Activated T-helper 17 cell treated with anti-CD3 and anti-CD28 coated beads, Interleukin-2, amount 50 U/mL, for 72 hours (primary cell): Measurements from ENCODE around the gene INPP1. TPM values are rescaled to one million over a fixed set of nuclear protein-coding genes. Genes with fewer than 3 reads are reported as not detected.
A peak's percentile ranks its signal among the peaks of the same experiment; 100 is the strongest.
"Not testable (repeated sequence)": the region's sequence is repeated elsewhere in the genome, so short reads cannot be mapped to it uniquely, and the experiment has no call there.

Source experiments
- ATAC-seq: fragments of 150-1000 bp; cut with Tn5 transposase; replicated peaks from 2 replicates; pipeline ENCODE4 v1.10.0; 2021; ENCODE audit warnings: mild to moderate bottlenecking, moderate library complexity
- H3K27ac Mint-ChIP-seq: one replicate; pipeline ENCODE4 v1.8.0; 2022; ENCODE audit warnings: mixed read lengths
- H3K27me3 Mint-ChIP-seq: one replicate; pipeline ENCODE4 v1.8.0; 2022; ENCODE audit warnings: mixed read lengths
- H3K36me3 Mint-ChIP-seq: one replicate; pipeline ENCODE4 v1.8.0; 2022; ENCODE audit warnings: low read depth, mild to moderate bottlenecking, mixed read lengths
- H3K4me1 Mint-ChIP-seq: one replicate; pipeline ENCODE4 v1.8.0; 2022; ENCODE audit warnings: mixed read lengths
- H3K4me3 Mint-ChIP-seq: one replicate; pipeline ENCODE4 v1.8.0; 2022; ENCODE audit warnings: mild to moderate bottlenecking, mixed read lengths
- H3K9me3 Mint-ChIP-seq: one replicate; pipeline ENCODE4 v1.8.0; 2022; ENCODE audit warnings: mixed read lengths
- total RNA-seq, 2 donors: library from RNA; stranded (reverse); gene quantifications; one replicate each; pipeline ENCODE4 v1.2.3, GENCODE V29; 2022

Gene INPP1
- total RNA-seq, 2 donors from 2014 or later = 13.2 to 15.5 TPM

- Mint-ChIP-seq H3K4me3 (no peak overlapping the region), H3K36me3 (no peaks in the 10 kb centered on the region), H3K27me3 (no peaks in the 10 kb centered on the region), H3K4me1 (no peaks in the 10 kb centered on the region), H3K9me3 (no peaks in the 10 kb centered on the region), H3K27ac (no peak overlapping the region)
- no peak for ATAC-seq
Measured at GRCh38 chr2:190340369-190340768, 3.0 kb upstream of the INPP1 start.

GRCh38 chr2:190342611-190343010 is 778 bp upstream of the INPP1 start:
- H3K4me3 Mint-ChIP-seq = peak overlapping the region; percentile 93
- no peaks in the 10 kb centered on the region for H3K9me3 Mint-ChIP-seq
- no peaks in the 10 kb centered on the region for H3K4me1 Mint-ChIP-seq
- H3K27me3 Mint-ChIP-seq = no peaks in the 10 kb centered on the region
- H3K27ac Mint-ChIP-seq = no peak overlapping the region
- no peak for ATAC-seq
- H3K36me3 Mint-ChIP-seq = no peaks in the 10 kb centered on the region

GRCh38 chr2:190343089-190343535 is 277 bp upstream of the INPP1 start:
- H3K4me3 Mint-ChIP-seq = peak overlapping the region; percentile 93
- ATAC-seq = no peak
- no peaks in the 10 kb centered on the region for H3K36me3 Mint-ChIP-seq
- H3K27ac Mint-ChIP-seq = peak overlapping the region; percentile 57
- H3K9me3 Mint-ChIP-seq = no peaks in the 10 kb centered on the region
- H3K27me3 Mint-ChIP-seq = no peaks in the 10 kb centered on the region
- H3K4me1 Mint-ChIP-seq = no peaks in the 10 kb centered on the region

- Mint-ChIP-seq H3K9me3 (no peaks in the 10 kb centered on the region), H3K36me3 (no peaks in the 10 kb centered on the region), H3K27ac (peak overlapping the region; percentile 82), H3K4me3 (peak overlapping the region; percentile 93), H3K27me3 (no peaks in the 10 kb centered on the region), H3K4me1 (peaks cover 4% of the 10 kb centered on the region)
- ATAC-seq = peak; percentile 70
Measured at GRCh38 chr2:190344276-190344827, 963 bp downstream of the INPP1 start.

- no peak overlapping the region for H3K4me3 Mint-ChIP-seq
- no peak overlapping the region for H3K27ac Mint-ChIP-seq
- no peaks in the 10 kb centered on the region for H3K36me3 Mint-ChIP-seq
- H3K9me3 Mint-ChIP-seq = no peaks in the 10 kb centered on the region
- H3K4me1 Mint-ChIP-seq = peaks cover 10% of the 10 kb centered on the region
- H3K27me3 Mint-ChIP-seq = no peaks in the 10 kb centered on the region
- ATAC-seq = no peak
Measured at GRCh38 chr2:190350371-190350770, 7.0 kb downstream of the INPP1 start.

- no peak overlapping the region for H3K27ac Mint-ChIP-seq
- no peaks in the 10 kb centered on the region for H3K27me3 Mint-ChIP-seq
- no peaks in the 10 kb centered on the region for H3K9me3 Mint-ChIP-seq
- no peak overlapping the region for H3K4me3 Mint-ChIP-seq
- no peak for ATAC-seq
- no peaks in the 10 kb centered on the region for H3K36me3 Mint-ChIP-seq
- peaks cover 10% of the 10 kb centered on the region for H3K4me1 Mint-ChIP-seq
Measured at GRCh38 chr2:190351955-190352354, 8.6 kb downstream of the INPP1 start.

GRCh38 chr2:190352668-190353536 is 9.5 kb downstream of the INPP1 start:
- peak; percentile 61 for ATAC-seq
- H3K27ac Mint-ChIP-seq = peak overlapping the region; percentile 60
- peaks cover 10% of the 10 kb centered on the region for H3K4me1 Mint-ChIP-seq
- no peaks in the 10 kb centered on the region for H3K9me3 Mint-ChIP-seq
- H3K36me3 Mint-ChIP-seq = no peaks in the 10 kb centered on the region
- no peaks in the 10 kb centered on the region for H3K27me3 Mint-ChIP-seq
- peak overlapping the region; percentile 13 for H3K4me3 Mint-ChIP-seq

- no peaks in the 10 kb centered on the region for H3K36me3 Mint-ChIP-seq
- no peaks in the 10 kb centered on the region for H3K9me3 Mint-ChIP-seq
- no peaks in the 10 kb centered on the region for H3K27me3 Mint-ChIP-seq
- H3K4me1 Mint-ChIP-seq = peaks cover 7% of the 10 kb centered on the region
- no peak for ATAC-seq
- H3K4me3 Mint-ChIP-seq = peak overlapping the region; percentile 13
- peak overlapping the region; percentile 60 for H3K27ac Mint-ChIP-seq
Measured at GRCh38 chr2:190353537-190353899, 10.1 kb downstream of the INPP1 start.

GRCh38 chr2:190354003-190354690 is 10.8 kb downstream of the INPP1 start:
- Mint-ChIP-seq H3K4me1 (peaks cover 5% of the 10 kb centered on the region), H3K36me3 (no peaks in the 10 kb centered on the region), H3K9me3 (no peaks in the 10 kb centered on the region), H3K4me3 (no peak overlapping the region), H3K27me3 (no peaks in the 10 kb centered on the region), H3K27ac (no peak overlapping the region)
- no peak for ATAC-seq

- Mint-ChIP-seq H3K4me3 (no peak overlapping the region), H3K9me3 (no peaks in the 10 kb centered on the region), H3K27ac (no peak overlapping the region), H3K27me3 (no peaks in the 10 kb centered on the region), H3K4me1 (peaks cover 15% of the 10 kb centered on the region), H3K36me3 (no peaks in the 10 kb centered on the region)
- ATAC-seq = no peak
Measured at GRCh38 chr2:190355968-190356644, 12.7 kb downstream of the INPP1 start.

GRCh38 chr2:190357600-190357999 is 14.2 kb downstream of the INPP1 start:
- no peak overlapping the region for H3K4me3 Mint-ChIP-seq
- H3K9me3 Mint-ChIP-seq = no peaks in the 10 kb centered on the region
- no peaks in the 10 kb centered on the region for H3K27me3 Mint-ChIP-seq
- ATAC-seq = no peak
- no peaks in the 10 kb centered on the region for H3K36me3 Mint-ChIP-seq
- H3K27ac Mint-ChIP-seq = no peak overlapping the region
- H3K4me1 Mint-ChIP-seq = peaks cover 10% of the 10 kb centered on the region

- not testable (repeated sequence) for H3K36me3 Mint-ChIP-seq, H3K4me1 Mint-ChIP-seq, H3K27me3 Mint-ChIP-seq, ATAC-seq, H3K9me3 Mint-ChIP-seq
- Mint-ChIP-seq H3K4me3 (peak overlapping the region; percentile 91), H3K27ac (peak overlapping the region; percentile 96)
Measured at GRCh38 chr2:190358655-190359448, 15.5 kb downstream of the INPP1 start.

- Mint-ChIP-seq H3K9me3 (no peaks in the 10 kb centered on the region), H3K27ac (peak overlapping the region; percentile 96), H3K27me3 (no peaks in the 10 kb centered on the region), H3K4me1 (peaks cover 10% of the 10 kb centered on the region), H3K4me3 (peak overlapping the region; percentile 91), H3K36me3 (no peaks in the 10 kb centered on the region)
- ATAC-seq = no peak
Measured at GRCh38 chr2:190360561-190360960, 17.2 kb downstream of the INPP1 start.

- H3K27ac Mint-ChIP-seq = peak overlapping the region; percentile 96
- peak overlapping the region; percentile 91 for H3K4me3 Mint-ChIP-seq
- peaks cover 10% of the 10 kb centered on the region for H3K4me1 Mint-ChIP-seq
- no peaks in the 10 kb centered on the region for H3K27me3 Mint-ChIP-seq
- H3K36me3 Mint-ChIP-seq = no peaks in the 10 kb centered on the region
- no peaks in the 10 kb centered on the region for H3K9me3 Mint-ChIP-seq
- ATAC-seq = no peak
Measured at GRCh38 chr2:190360965-190361364, 17.6 kb downstream of the INPP1 start.
